HCT116 (cell line): Measurements from ENCODE around the gene LEMD3.

Experiments used
- CTCF ChIP-seq, 3 experiments: fragments of 200-600 bp in 1 of 3; sonication (generic) in 1 of 3; IDR thresholded peaks in 2 of 3; conservative IDR thresholded peaks in 1 of 3; 2 replicates each; pipeline ENCODE4 v1.5.1; 2012 to 2017; ENCODE audit warnings: low read depth in 2 of 3, low read length in 2 of 3, antibody characterized with exemption in 1 of 3, borderline replicate concordance in 1 of 3, control low read depth in 1 of 3, mild to moderate bottlenecking in 1 of 3, mixed read lengths in 1 of 3, mixed run types in 1 of 3, moderate library complexity in 1 of 3; ENCODE audit not compliant: insufficient read depth in 1 of 3
- EZH2 ChIP-seq: fragments of 200-600 bp; sonication (generic); IDR thresholded peaks from 2 replicates; pipeline ENCODE4 v1.6.1; 2017; ENCODE audit warnings: antibody characterized with exemption, mixed run types
- JUND ChIP-seq: IDR thresholded peaks from 2 replicates; pipeline ENCODE4 v1.6.1; 2012
- SRF ChIP-seq: IDR thresholded peaks from 2 replicates; pipeline ENCODE4 v1.6.1; 2012; ENCODE audit warnings: low read depth

DNA sequence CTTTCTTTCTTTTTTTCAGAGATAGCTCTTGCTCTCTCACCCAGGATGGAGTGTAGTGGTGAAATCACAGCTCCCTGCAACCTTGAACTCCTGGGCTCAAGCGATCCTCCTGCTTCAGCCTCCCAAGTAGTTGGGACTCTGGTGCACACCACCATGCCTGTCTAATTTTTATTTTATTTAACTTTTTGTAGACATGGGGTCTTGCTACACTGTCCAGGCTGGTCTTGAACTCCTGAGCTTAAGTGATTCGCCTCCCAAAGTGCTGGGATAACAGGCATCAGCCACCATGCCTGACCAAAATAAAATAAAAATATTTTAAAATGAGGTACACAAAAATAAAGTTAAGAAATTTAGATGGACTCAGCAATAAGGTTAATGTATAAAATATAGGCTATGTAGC lies 5.1 kb upstream of the LEMD3 start:
- TF ChIP-seq CTCF (IDR thresholded peaks at IDR 0.05 in 2 of 3, conservative IDR thresholded peaks at IDR 0.05 in 1 of 3; ENCODE audit: borderline replicate concordance in 1 of 3, insufficient read depth in 1 of 3, low read depth in 2 of 3, low read length in 2 of 3) = no peak
- no peak for TF ChIP-seq SRF
- no peak for TF ChIP-seq EZH2
- TF ChIP-seq JUND = no peak
